HUDEP-2 (cell line): ENCODE data around the gene FILIP1.
A peak's percentile ranks its signal among the peaks of the same experiment; 100 is the strongest.

Experiments
- DNase-seq, 76 experiments: peaks; one replicate each; lab custom pipeline; 2025; ENCODE audit not compliant: unreplicated experiment in 76 of 76; lab: John Stamatoyannopoulos, UW

Gene FILIP1

GRCh38 chr6:75494290-75494689 lies 690 bp upstream of the FILIP1 start:
- DNase-seq = no peak

GRCh38 chr6:75492386-75493153 lies 1.0 kb downstream of the FILIP1 start:
- no peak for DNase-seq

- no peak for DNase-seq
Observed at GRCh38 chr6:75491291-75491690, 2.3 kb downstream of the FILIP1 start.

GRCh38 chr6:75490706-75491105 lies 2.9 kb downstream of the FILIP1 start:
- no peak for DNase-seq

GRCh38 chr6:75489025-75489424 lies 4.6 kb downstream of the FILIP1 start:
- peak in 11 of 76 experiments; percentile 9 to 65 (median 33) for DNase-seq

- DNase-seq = no peak
Observed at GRCh38 chr6:75488033-75488432, 5.6 kb downstream of the FILIP1 start.

GRCh38 chr6:75486850-75487518 lies 6.6 kb downstream of the FILIP1 start:
- no peak for DNase-seq

- no peak for DNase-seq
Observed at GRCh38 chr6:75484535-75484934, 9.1 kb downstream of the FILIP1 start.

GRCh38 chr6:75483136-75483952 lies 10.3 kb downstream of the FILIP1 start:
- no peak for DNase-seq

- DNase-seq = no peak
Observed at GRCh38 chr6:75481936-75482593, 11.5 kb downstream of the FILIP1 start.

GRCh38 chr6:75481394-75481793 lies 12.2 kb downstream of the FILIP1 start:
- no peak for DNase-seq

- no peak for DNase-seq
Observed at GRCh38 chr6:75480425-75480824, 13.2 kb downstream of the FILIP1 start.

- no peak for DNase-seq
Observed at GRCh38 chr6:75479712-75480111, 13.9 kb downstream of the FILIP1 start.

GRCh38 chr6:75478929-75479328 lies 14.7 kb downstream of the FILIP1 start:
- no peak for DNase-seq

- DNase-seq = no peak
Observed at GRCh38 chr6:75472885-75473284, 20.7 kb downstream of the FILIP1 start.

- no peak for DNase-seq
Observed at GRCh38 chr6:75467966-75468365, 25.6 kb downstream of the FILIP1 start.

GRCh38 chr6:75467284-75467683 lies 26.3 kb downstream of the FILIP1 start:
- no peak for DNase-seq

- no peak for DNase-seq
Observed at GRCh38 chr6:75466636-75467035, 27.0 kb downstream of the FILIP1 start.

GRCh38 chr6:75463908-75464307 lies 29.7 kb downstream of the FILIP1 start:
- DNase-seq = no peak

- DNase-seq = no peak
Observed at GRCh38 chr6:75463061-75463460, 30.5 kb downstream of the FILIP1 start.

- DNase-seq = no peak
Observed at GRCh38 chr6:75460681-75461080, 32.9 kb downstream of the FILIP1 start.
